Psoas muscle (tissue), 8 donors: Measurements from ENCODE around the gene CHEK1. TPM values are rescaled to one million over a fixed set of nuclear protein-coding genes. Genes with fewer than 3 reads are reported as not detected.
A peak's percentile ranks its signal among the peaks of the same experiment; 100 is the strongest.

Source experiments
- ATAC-seq, 4 donors: fragments of 200-7000 bp; cut with Tn5 transposase; one replicate each; pipeline ENCODE4 v1.9.1; 2020; ENCODE audit warnings: moderate library complexity in 3 of 4, mild to moderate bottlenecking in 2 of 4
- DNase-seq, 2 donors: peaks; one replicate each; pipeline ENCODE4 v3.0.0-alpha.2; 2020
- H3K27ac ChIP-seq: fragments of 200-600 bp; one replicate; pipeline ENCODE4 v1.8.0; 2022
- H3K27me3 ChIP-seq, 3 donors: fragments of 200-600 bp in 1 of 3; one replicate each; pipeline versions ENCODE4 v1.6.1 to v1.8.0; 2013 to 2022; ENCODE audit warnings: low read length in 2 of 3, mild to moderate bottlenecking in 2 of 3, moderate library complexity in 1 of 3; ENCODE audit not compliant: insufficient read depth in 3 of 3
- H3K36me3 ChIP-seq, 2 donors: fragments of 200-600 bp in 1 of 2; one replicate each; pipeline versions ENCODE4 v1.6.1 to v1.8.0; 2013 to 2022; ENCODE audit warnings: low read depth in 1 of 2, mild to moderate bottlenecking in 1 of 2, moderate library complexity in 1 of 2; ENCODE audit not compliant: insufficient read depth in 1 of 2
- H3K4me1 ChIP-seq: fragments of 200-600 bp; one replicate; pipeline ENCODE4 v1.8.0; 2022
- H3K4me3 ChIP-seq: fragments of 200-600 bp; one replicate; pipeline ENCODE4 v1.8.0; 2022; ENCODE audit warnings: mild to moderate bottlenecking
- H3K9me3 ChIP-seq: fragments of 200-600 bp; one replicate; pipeline ENCODE4 v1.8.0; 2022
- WGBS, 3 donors: extraction: QIAGEN DNeasy Blood & Tissue Kit; methylation state at CpG; one replicate each; pipeline versions ENCODE4 v1.1.6 to v1.1.7; 2013; 5-methylcytosine and 5-hydroxymethylcytosine counted together
- intact Hi-C, 2 donors: fragments of 100-400 bp; cut with DNase I; formaldehyde crosslinking; loops; one replicate each; pipeline versions ENCODE4 v1.11.0 to v1.14.2; 2022
- polyA plus RNA-seq, 3 donors: library from polyadenylated mRNA; stranded (reverse); fragments of 200-250 nt; gene quantifications; one replicate each; pipeline ENCODE4 v1.2.3, GENCODE V29; 2013
- total RNA-seq, 4 donors: library from RNA; stranded (reverse); fragmentation: NEBNext Ultra II Directional in 2 of 4; extraction: Animal tissue kit (Norgen Biotek cat#: 25700) in 2 of 4; gene quantifications; one replicate each; pipeline versions ENCODE4 v1.2.1 to v1.2.4, GENCODE V29; 2021 to 2023
- TF ChIP-seq, protein P1 (sequence below): fragments of 200-600 bp; IDR thresholded peaks from one replicate; pipeline ENCODE4 v1.8.0; 2022; ENCODE audit warnings: antibody characterized with exemption
- donor health status: healthy with polysubstance abuse.
- donor health status: DM: no; HTN: no; CAD: no; lungs with moderate emphysema.
- donor health status: Bipolar disorder and iron deficiency.
- donor health status: healthy.
- donor health status: DM: yes; HTN: yes; CAD: no.
- donor health status: DM: no; HTN: no; CAD: no.
- donor health status: DM: no; HTN: no; CAD: no.
- donor health status: DM: yes; HTN: yes; CAD: no.

The CHEK1 gene
- total and polyA plus RNA-seq, 7 donors = 0.44 to 1.3 (median 0.81) TPM

DNA sequence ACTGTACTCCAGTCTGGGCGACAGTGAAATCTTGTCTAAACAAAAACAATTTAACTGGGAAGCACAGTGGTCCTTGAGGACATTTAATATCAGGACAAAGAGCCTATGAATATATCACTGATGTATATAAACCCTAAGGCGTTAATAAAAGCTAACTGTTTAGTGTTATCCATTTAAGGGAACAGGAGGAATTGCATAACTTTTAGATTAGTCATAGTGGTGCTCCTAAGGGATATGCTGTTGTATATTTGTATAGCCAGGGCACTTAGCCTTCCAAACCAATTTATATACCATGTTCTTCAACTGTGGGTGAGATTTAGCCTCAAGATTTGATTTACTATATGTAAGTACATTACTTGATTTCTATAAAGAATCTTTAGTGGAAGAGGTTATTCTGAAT, 3.0 kb upstream of the CHEK1 start:
- H3K27ac ChIP-seq = no peak overlapping the region
- DNase-seq = no peak

DNA sequence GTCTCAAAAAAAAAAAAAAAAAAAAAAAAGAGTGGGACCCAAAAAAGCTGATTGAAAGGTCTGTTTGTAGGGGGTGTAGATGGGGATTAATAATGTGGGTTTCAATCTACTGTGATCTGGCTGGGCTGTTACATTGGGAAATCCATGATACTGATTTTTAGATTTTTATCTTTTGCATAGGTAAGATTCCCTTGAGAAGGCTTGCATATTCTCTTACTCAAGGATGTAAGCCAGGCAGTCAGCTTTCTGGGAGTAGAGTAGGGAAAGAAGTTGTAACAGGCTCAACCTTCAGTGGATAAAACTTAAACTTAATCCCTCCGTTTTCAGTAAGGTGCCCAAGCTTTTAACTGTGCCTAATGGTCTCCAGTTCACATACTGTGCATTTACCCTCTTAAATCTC, 1.9 kb upstream of the CHEK1 start:
- ATAC-seq = no peak
- Histone ChIP-seq H3K4me3 (no peak overlapping the region), H3K4me1 (peaks cover 13% of the 10 kb centered on the region), H3K36me3 (peaks cover 4 to 46% of the 10 kb centered on the region in 2 donors), H3K27me3 (no peaks in the 10 kb centered on the region), H3K27ac (no peak overlapping the region), H3K9me3 (no peaks in the 10 kb centered on the region)
- TF ChIP-seq, protein P1, sequence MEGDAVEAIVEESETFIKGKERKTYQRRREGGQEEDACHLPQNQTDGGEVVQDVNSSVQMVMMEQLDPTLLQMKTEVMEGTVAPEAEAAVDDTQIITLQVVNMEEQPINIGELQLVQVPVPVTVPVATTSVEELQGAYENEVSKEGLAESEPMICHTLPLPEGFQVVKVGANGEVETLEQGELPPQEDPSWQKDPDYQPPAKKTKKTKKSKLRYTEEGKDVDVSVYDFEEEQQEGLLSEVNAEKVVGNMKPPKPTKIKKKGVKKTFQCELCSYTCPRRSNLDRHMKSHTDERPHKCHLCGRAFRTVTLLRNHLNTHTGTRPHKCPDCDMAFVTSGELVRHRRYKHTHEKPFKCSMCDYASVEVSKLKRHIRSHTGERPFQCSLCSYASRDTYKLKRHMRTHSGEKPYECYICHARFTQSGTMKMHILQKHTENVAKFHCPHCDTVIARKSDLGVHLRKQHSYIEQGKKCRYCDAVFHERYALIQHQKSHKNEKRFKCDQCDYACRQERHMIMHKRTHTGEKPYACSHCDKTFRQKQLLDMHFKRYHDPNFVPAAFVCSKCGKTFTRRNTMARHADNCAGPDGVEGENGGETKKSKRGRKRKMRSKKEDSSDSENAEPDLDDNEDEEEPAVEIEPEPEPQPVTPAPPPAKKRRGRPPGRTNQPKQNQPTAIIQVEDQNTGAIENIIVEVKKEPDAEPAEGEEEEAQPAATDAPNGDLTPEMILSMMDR = no peak
- intact Hi-C loops = loop anchor here (5.0 to 10.0 kb wide), 3 partner anchors 48 to 582 kb away; no protein-coding TSS in a partner anchor
- DNase-seq = no peak
- 71 to 90% (median 90%) methylated on average over 1 of the region's 1 CpG for WGBS, 3 donors

More for the DNA sequence above, 3.0 kb upstream of the CHEK1 start:
- no peak for ATAC-seq
- no peak overlapping the region for H3K4me3 ChIP-seq
- no peaks in the 10 kb centered on the region for H3K27me3 ChIP-seq
- H3K36me3 ChIP-seq = peaks cover 4 to 56% of the 10 kb centered on the region in 2 donors
- TF ChIP-seq, protein P1 = no peak
- peaks cover 13% of the 10 kb centered on the region for H3K4me1 ChIP-seq
- WGBS, 3 donors = 77 to 86% (median 82%) methylated on average over 2 of the region's 2 CpGs
- no peaks in the 10 kb centered on the region for H3K9me3 ChIP-seq
- intact Hi-C loops = loop anchor here (5.0 to 10.0 kb wide), 3 partner anchors 47 to 583 kb away; no protein-coding TSS in a partner anchor

DNA sequence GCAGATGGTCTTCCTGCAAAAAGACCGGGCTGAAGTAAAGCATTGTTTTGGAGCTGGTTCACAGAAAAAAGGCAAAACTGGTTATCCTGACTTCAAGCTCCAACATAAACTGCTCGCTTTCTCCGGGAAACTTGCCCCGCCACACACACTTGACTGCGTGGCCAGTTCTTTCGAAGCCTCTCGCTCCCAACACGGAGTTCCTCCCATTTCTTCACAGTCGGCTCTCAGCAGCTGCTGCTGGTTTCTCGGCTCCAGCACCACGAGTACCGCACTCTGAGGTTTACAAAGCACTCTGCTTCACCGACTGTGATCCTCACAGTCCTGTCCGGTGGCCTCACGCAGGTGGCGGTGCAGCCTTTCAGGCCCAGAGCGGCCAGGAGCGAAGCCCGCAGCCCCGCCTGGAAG, 264 bp downstream of the CHEK1 start:
- intact Hi-C loops = loop anchor here (2.0 to 10.0 kb wide), 6 partner anchors 32 to 580 kb away; partner anchors contain the start of genes STT3A (in 2 of the 2) and HYLS1 (in 1 of the 2)
- H3K4me3 ChIP-seq = peak overlapping the region; percentile 85
- H3K4me1 ChIP-seq = peaks cover 13% of the 10 kb centered on the region
- H3K36me3 ChIP-seq = peaks cover 4 to 24% of the 10 kb centered on the region in 2 donors
- no peak for DNase-seq
- no peaks in the 10 kb centered on the region for H3K27me3 ChIP-seq
- 0% methylated on average over 19 to 20 of the region's 20 CpGs for WGBS, 3 donors
- TF ChIP-seq, protein P1 = no peak
- H3K9me3 ChIP-seq = no peaks in the 10 kb centered on the region
- no peak for ATAC-seq
- H3K27ac ChIP-seq = peak overlapping the region; percentile 97

DNA sequence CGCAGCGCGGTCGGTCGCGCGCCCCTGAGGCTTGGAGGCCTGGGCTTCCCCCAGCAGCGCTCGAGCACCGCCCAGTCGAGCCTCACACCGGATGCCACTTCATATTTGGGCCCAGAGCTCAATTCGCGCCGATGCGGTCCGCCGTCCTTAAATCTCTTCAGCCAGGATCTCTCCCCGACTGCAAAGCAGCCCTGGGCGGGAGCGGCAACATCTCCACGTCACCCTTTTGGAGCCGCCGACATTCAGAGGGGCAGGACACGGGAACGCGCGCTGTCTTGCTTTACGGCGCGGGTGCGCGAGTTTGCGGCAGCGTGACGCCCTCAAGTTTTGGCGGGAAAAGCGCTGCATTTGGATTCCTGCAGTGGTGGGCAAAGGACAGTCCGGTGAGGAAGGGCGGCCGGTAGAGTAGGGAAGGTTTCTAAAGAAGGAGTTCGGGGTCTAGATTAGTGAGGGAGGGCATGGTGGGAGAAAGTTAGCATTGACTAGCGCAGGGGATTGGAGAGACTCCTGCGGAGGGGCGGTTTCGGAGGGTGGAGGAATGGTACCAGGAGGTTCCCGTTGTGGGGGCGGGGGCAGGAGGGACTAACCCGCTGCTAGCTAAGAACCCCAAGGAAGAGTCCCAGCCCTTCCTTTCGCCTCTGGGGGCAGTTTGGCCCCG, 796 bp downstream of the CHEK1 start:
- Histone ChIP-seq H3K27ac (peak overlapping the region; percentile 97), H3K36me3 (peaks cover 4 to 19% of the 10 kb centered on the region in 2 donors), H3K4me1 (peaks cover 13% of the 10 kb centered on the region), H3K27me3 (no peaks in the 10 kb centered on the region), H3K4me3 (peak overlapping the region; percentile 85), H3K9me3 (no peaks in the 10 kb centered on the region)
- intact Hi-C loops = loop anchor here (2.0 to 10.0 kb wide), 6 partner anchors 33 to 579 kb away; partner anchors contain the start of genes STT3A (in 2 of the 2) and HYLS1 (in 1 of the 2)
- ATAC-seq (peak; percentile 92 to 97 (median 94)), DNase-seq (peak; percentile 86 to 93)
- TF ChIP-seq, protein P1 = no peak
- 0 to 1% (median 0%) methylated on average over 43 to 51 of the region's 51 CpGs for WGBS, 3 donors
